SHP77 (cell line): ENCODE measurements around the gene FLT3.
A peak's percentile ranks its signal among the peaks of the same experiment; 100 is the strongest.
"Not testable (repeated sequence)": the region's sequence is repeated elsewhere in the genome, so short reads cannot be mapped to it uniquely, and the experiment has no call there.

Experiments used
- DNase-seq, 2 experiments: peaks; one replicate each; lab custom pipeline; 2025; lab: John Stamatoyannopoulos, UW

Gene FLT3

DNA sequence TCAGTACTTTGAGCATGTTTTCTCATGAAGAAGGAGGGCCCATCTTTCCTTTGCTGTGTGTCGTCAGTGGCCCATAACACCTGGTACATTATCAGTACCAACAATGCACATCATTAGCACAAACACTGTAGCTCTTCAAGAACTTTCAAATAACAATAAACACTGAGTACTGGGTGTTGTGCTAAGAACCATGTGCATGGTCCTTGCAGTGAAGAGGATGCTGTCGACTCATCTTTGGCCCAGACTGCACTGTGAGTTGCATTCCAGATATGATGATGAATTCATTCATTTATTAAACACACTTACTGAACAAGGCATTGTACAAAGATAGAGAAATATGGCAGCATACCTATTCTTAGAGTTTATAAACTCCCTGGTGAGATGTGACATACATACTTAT is 55.8 kb downstream of the FLT3 start:
- DNase-seq: no peak

DNA sequence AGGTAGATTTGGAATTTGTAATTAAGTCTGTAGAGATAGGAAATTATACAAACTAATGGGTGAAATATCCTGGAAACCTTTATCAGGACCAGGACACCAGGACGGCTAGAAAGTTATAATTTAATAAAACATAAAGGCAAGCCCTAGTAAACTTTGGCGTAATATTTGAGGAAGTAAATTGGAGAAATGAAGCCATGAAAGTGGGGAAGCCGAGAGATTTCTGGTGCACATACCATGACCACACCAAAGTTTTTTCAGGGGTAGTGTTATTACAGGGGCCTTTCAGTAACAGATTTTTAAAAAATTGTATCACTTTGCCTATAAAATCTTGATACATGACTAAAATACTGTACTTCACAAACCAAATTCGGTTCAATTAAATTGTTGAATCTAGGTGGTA is 57.2 kb downstream of the FLT3 start:
- DNase-seq: no peak

DNA sequence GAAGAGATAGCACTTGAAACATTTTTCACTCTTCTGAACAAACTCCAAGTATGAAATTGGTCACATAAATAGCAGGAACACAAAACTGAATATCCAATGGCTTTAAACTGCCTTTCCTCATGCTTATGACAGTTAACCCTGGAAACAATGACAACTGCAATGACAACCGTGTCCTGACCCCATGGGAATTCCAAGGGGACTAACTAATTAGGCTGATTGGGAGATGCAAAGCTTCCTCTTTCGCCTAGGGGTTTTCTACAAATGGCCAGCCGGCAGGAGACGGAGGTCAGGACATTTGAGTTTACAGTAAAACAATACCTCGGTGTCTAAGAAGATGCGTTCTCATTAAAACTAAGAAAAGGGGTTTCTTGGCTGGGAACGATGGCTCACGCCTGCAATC is 58.9 kb downstream of the FLT3 start:
- DNase-seq: no peak

DNA sequence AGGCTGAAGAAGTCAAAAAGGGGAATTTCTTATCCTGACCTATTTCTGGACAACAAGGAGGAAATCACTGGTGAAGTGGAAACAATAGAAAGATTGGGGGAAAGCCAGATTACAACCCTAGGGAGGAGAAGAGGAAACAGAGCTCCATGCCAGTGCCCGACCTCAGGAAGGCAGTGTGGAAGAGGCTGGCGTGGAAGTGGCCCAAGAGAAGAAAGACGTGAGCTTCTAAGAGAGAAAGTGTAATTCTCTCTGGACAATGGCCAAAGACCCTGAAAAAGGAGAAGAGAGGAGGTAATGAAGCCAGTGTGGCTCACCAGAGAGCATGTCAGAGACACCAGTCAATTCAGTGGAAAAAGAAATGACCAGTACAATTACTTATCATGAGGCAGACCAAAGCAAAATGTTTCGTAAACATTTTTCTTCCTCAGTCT is 59.3 kb downstream of the FLT3 start:
- DNase-seq: no peak

DNA sequence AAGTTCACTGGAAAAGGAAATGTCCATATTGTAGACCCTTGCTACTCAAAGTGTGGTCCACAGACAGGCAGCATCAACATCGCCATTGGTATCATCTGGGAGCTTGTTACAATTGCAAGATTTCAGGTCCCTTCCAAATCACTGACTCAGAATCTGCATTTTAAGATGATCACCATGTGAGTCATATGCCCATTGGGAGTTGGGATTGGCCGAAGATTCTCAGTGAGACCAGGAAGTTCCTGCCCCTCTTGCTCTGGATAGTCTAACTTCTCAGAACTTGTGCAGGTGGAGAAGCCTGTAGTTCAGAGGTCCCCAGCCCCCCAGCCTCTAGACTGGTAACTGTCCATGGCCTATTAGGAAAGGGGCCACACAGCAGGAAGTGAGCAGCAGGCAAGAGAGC is 63.0 kb downstream of the FLT3 start:
- no peak for DNase-seq

DNA sequence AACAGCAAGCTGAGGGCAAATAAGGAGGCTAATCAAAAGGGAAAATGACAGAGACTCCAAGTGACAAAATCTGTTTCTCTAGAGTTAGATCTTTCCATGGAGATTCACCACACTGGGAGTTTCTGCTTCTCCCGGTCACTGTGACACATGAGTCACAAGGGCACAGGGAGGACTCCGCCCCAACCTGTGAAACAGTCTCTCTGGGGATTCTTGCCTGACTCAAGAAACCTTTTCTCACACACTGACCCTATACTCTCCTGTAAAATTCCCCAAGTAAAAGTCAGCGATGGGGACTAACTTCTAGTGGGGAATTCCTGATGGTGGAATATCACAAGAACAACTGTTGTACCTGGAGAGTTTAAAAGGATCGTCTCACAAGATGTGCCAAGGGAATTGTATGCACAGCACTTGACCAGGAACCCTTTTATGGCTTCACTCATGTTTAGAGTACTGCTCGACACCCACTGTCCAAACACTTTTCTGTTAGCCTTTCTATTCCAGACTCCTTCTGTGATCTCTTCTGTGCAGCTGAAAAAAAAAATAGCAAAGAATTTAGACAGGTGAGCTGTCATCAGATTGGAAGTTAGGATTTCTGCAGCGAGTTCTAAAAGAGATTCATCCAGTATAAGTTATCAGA is 65.1 kb downstream of the FLT3 start:
- peak in 1 of 2 experiments; percentile 7 for DNase-seq

DNA sequence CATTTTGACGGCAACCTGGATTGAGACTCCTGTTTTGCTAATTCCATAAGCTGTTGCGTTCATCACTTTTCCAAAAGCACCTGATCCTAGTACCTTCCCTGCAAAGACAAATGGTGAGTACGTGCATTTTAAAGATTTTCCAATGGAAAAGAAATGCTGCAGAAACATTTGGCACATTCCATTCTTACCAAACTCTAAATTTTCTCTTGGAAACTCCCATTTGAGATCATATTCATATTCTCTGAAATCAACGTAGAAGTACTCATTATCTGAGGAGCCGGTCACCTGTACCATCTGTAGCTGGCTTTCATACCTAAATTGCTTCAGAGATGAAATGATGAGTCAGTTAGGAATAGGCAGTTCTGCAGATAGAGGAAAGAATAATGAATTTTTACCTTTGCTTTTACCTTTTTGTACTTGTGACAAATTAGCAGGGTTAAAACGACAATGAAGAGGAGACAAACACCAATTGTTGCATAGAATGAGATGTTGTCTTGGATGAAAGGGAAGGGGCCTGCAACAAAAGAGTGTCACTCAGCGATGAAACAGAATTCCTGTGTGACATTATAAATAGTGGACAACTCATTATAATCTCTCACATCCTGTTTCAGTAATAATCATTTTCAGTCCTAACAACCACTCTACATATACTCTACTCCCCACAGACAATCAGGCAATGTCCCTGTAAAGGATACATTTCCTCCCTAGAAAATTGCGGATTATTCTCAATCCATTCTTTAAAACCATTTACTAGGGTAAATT is 66.3 kb downstream of the FLT3 start:
- no peak for DNase-seq

DNA sequence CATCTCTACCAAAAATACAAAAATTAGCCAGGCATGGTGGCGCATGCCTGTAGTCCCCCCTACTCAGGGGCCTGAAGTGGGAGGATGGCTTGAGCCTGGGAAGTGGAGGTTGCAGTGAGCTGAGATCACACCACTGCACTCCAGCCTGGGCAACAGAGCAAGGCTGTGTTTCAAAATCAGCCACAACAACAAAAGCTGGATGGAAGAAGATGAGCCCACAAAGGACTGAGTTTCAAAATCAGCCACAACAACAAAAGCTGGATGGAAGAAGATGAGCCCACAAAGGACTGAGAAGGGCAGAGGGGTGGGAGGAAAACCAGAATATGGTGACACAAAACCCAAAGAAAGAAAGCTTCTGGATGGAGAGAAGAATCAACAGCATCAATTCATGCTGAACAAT is 67.9 kb downstream of the FLT3 start:
- DNase-seq: not testable (repeated sequence)

DNA sequence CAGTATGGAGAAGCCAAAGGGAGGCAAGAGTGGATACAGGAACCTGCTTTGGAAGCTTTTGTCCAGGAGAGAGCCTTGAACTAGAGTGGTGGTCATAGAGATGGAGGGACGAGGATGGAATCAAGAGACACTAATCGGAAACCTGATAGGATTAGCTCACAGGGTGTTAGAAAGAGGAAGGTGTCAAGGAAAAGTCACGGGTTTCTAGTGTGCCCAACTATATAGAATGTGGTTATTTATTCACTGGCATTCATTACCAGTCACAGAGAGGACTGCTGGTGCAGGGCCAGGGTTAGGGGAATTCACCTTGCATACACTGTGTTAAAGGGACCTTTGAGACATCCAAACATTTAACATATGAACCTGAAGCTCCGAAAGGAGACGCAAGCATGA is 68.5 kb downstream of the FLT3 start:
- no peak for DNase-seq

DNA sequence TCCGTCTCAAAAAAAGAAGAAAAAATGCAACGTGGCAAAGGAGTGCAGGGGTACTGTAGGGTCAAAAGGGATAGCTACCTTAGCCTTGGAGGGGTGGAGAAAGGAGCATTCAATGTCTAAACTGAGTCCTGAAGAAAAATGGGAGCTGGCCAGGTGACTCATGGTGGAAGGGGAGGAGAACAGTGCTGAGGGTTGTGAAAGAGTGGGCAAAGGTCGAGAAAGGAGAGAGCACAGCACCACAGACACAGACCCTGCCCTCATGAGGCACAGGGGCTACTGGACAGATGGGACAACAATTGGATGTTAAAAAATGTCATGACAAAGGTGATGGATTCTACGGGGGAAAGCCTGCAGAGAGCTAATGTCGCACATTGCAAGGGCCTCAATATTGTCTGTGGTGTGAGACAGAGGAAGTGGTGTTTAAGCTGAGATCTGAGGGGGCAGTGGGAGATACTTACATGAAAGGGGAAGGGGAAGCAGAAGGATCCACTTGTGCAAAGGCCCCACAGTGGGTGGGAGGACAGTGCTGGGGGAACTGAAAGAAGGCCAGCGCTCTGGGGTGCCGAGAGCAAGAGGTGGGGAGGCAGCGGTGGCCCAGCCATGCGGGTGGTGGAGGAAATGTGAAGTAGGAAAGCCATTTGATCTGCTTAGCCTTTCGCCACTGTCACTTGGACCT is 69.0 kb downstream of the FLT3 start:
- DNase-seq: no peak

DNA sequence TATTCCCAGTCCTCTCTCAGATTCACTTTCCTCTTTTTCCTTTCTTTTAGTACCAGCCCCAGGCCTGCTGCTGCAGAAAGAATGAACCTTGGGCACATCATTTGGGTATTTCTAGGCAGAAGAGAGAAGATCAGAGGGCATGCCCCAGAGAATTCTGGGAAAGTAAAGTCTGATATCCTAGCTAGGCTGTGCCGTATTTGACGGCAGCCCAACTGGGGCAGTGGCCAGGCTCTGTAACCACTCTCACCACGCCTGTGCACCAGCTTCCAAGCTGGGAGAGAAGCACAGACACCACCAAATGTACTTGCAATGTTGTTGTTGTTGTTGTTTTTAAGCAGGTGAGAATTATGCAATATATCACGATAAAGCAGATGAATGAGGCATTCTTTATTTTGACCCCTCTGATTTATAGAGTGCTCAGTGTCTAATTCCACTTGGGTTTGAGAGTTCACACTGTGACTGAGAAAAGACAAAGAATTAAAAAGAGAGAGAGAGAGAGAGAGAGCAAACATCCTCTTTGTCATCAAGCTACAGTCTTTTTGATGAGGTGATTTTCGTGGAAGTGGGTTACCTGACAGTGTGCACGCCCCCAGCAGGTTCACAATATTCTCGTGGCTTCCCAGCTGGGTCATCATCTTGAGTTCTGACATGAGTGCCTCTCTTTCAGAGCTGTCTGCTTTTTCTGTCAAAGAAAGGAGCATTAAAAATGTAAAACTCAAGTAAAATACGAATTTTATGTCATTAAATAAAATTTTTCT is 72.6 kb downstream of the FLT3 start:
- DNase-seq: no peak

DNA sequence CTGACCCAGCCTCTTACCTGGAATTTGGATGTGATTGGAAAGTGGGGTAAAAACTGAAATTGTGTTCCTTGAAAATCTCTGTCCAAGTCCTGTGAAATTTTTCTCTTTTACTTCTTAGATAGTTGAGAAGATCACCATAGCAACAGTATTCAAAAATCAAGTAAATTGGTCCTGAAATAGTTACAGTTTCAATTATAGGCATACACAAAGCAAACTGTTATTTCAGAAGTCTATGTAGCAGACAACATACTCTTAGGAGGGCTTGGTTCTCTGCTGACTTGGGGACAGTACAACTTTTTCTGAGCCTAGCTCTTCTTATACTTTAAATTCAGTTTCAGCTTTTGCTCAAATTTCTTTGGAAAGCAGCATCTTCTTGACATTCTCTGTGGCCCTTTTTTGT is 73.3 kb downstream of the FLT3 start:
- no peak for DNase-seq

DNA sequence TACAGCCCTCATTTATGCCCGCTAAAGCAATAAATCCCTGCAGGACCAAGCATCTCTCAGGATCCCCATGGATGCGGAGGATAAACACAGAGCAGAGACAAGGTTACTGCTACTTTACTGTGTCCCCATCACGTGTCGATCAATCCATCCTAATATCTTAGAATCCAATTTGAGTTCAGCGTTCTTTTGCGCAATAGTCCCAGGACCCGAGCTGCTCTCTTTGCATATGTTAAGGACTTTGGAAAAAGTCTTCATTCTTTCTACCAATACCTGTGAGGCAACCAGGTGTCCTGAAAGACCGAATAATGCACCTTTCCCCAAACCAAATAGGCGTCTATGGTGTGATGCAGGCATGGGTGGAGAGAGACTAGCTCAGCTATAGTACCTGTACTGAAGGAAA is 73.9 kb downstream of the FLT3 start:
- no peak for DNase-seq

DNA sequence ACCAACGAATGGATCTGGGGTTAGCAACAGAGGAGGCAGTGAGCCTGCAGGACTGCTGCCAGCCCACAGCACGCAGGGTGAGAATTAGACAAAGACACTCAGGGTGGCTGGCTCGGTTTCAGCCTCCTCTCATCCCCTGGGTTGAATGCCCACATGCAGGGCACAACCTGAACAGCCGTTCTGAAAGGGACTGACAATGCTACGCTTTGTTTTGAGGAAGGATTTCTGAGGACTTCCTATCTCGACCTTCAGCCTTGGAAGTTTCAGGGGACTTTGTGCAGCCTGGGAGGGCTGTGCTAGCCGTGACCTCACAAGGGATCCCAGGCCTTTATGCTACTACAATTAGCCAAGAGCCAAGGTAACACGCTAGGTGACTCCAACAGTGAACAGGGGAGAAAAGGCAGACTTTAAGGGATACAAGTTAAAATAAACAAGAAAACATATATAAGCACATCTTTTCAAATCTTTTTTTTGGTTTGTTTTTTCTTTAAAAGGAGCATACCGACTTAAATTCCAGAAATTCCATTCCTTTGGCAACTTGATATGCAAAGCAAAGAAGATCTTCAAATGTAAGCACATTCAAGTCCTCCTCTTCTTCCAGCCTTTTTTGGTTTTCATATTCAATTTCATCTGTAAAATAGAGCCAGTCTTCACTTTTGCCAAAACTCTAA is 77.4 kb downstream of the FLT3 start:
- DNase-seq: no peak

DNA sequence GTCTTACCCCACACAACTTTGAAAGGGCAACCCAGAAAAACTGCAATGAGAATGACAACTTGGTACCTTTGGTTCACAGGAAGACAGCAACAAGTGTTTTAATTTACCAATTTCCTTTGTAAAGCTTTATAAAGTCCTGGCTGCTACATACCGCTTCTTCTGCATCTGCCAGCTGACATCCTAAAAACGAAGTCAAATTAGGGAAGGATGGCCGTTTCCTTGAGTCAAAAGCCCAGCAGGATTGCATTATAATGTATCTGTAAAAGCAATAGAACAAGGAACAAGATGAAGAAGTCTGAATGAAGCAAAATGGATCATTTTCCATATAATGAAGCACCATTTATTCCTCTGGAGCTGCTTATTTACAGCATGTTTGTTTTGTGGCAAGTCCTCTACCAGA is 86.1 kb downstream of the FLT3 start:
- DNase-seq: no peak

DNA sequence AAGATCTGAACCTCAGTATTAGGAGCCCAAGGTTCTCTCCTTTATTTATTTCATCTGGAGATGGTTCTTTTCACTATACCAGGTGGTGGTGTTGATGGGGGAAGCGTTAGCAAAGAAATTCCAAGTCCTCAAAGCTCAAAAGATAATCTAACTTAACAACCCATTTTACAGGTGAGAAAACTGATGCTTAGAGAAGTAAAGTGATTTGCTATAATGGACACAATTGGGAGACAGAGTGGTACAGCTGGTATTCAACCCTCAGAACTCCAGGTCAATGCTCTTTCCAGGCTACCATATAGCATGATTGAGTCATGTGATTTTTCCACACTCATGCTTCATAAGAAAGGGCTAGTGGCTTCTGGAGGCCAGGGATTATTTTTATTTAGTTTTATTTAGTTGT is 86.9 kb downstream of the FLT3 start:
- DNase-seq: no peak

DNA sequence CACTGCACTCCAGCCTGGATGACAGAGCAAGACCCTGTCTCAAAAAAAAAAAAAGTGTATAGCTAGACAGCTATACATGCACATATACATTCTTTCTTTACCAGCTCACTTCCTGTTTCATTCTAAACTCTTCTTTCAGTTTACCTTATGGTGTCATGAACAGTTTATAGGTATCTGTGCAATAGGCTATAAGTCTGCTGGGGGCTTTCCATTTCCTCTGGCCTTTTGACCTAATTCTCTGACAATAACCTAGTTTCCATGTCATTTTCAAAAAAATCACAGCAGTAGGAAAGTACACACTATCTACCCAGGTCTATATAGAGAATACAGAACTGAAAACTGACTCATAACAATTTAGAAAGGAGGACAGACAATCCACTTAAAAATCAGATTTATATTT is 87.5 kb downstream of the FLT3 start:
- no peak for DNase-seq

DNA sequence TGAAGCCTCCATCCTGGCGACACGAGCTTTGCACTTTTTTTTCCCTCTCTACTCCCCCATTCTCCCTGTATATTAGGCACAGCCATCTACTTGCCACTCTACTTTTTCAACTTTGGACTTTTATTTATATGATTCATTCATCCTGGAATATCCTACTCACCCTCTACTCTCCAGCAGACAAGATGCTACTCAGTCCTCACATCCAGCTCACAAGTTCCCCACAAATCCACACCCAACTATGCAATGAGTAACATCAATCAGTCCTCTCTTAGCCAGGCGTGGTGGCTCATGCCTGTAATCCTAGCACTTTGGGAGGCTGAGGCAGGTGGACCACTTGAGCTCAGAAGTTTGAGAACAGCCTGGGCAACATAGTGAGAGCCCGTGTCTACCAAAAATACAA is 88.0 kb downstream of the FLT3 start:
- DNase-seq: no peak

DNA sequence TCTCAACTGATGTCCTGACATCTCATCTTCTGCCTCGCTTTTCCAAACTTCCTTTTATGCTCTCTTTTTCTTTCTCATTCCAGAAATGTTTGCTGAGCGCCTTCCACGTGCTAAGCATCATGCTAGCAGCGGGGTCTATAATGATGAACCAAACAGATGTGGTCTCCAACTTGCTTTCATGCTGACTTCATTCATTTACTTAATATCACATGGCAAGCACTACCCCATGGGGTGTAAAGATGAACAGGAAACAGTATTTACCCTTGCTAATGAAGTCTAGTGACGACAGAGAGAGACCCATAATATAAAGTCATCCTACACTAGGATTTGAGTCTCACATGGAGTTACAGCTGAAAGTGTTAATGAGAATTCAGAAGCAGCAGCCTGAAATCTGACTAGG is 90.3 kb downstream of the FLT3 start:
- no peak for DNase-seq

DNA sequence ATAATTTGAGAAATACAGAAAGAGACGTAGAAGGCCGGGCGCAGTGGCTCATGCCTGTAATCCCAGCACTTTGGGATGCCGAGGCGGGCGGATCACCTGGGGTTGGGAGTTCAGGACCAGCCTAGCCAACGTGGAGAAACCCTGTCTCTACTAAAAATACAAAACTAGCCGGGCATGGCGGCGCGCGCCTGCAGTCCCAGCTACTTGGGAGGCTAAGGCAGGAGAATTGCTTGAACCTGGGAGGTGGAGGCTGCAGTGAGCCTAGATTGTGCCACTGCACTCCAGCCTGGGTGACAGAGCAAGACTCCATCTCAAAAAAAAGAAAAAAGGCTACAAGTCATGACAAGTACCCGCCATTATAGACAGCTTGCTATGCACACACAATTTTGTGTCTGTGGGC is 95.4 kb downstream of the FLT3 start:
- not testable (repeated sequence) for DNase-seq

DNA sequence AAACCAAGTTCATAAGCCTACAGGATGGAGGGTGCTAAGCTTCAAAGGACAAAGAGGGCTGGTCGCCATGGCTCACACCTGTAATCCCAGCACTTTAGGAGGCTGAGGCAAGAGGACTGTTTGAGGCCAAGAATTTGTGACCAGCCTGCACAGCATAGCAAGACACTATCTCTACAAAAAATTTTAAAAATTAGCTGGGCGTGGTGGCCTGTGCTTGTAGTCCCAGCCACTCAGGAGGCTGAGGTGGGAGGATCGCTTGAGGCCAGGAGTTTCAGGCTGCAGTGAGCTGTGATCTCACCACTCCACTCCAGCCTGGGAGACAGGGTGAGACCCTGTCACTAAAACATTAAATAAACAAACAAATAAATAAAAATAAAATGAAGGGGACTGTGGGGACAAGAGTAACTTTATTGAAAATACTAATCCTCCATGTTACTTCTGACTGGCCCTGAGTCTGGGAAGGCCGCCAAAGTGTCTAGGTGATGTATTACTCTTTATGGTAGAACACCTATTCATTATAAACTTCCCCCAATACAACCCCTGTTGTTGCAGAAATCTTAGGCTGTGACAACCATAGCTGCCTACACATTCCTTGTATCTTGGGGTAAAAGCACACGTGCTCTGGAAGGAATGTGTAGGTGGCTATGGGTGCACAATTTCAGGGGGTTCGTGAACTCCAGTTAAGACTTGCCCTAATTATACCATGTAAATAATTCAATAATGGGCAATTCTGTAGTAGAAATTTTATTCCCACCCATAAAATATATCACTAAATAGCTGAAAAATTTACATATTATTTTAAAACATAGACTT is 97.3 kb downstream of the FLT3 start:
- DNase-seq: no peak
